ENCODE measurements around the gene NDST3.

NDST3 gene

GRCh38 chr4:118082182-118082581 is 47.9 kb downstream of the NDST3 start:
- H3K9me3 ChIP-seq (ENCODE audit: insufficient read depth, low read depth, low read length) = no peaks in the 10 kb centered on the region
- H3K4me1 ChIP-seq (ENCODE audit: insufficient read depth, low read length) = peaks cover 9% of the 10 kb centered on the region; the same call in 1 of the 2 replicates
- peaks cover 4% of the 10 kb centered on the region; the same call in 1 of the 2 replicates for H3K27me3 ChIP-seq (ENCODE audit: insufficient read depth, low read length)
- H3K4me3 ChIP-seq (ENCODE audit: low read length) = no peak overlapping the region
- no peak overlapping the region for H3K27ac ChIP-seq (ENCODE audit: low read length)
- H3K36me3 ChIP-seq (ENCODE audit: insufficient read depth, low read depth, low read length) = no peaks in the 10 kb centered on the region
- H3K9ac ChIP-seq (ENCODE audit: low read depth, low read length) = no peak overlapping the region

GRCh38 chr4:118085700-118086099 is 51.4 kb downstream of the NDST3 start:
- no peaks in the 10 kb centered on the region for H3K9me3 ChIP-seq (ENCODE audit: insufficient read depth, low read depth, low read length)
- H3K27ac ChIP-seq (ENCODE audit: low read length) = no peak overlapping the region
- no peaks in the 10 kb centered on the region for H3K36me3 ChIP-seq (ENCODE audit: insufficient read depth, low read depth, low read length)
- H3K4me1 ChIP-seq (ENCODE audit: insufficient read depth, low read length) = peaks cover 12% of the 10 kb centered on the region; the same call in 1 of the 2 replicates
- no peak overlapping the region for H3K4me3 ChIP-seq (ENCODE audit: low read length)
- no peak overlapping the region for H3K9ac ChIP-seq (ENCODE audit: low read depth, low read length)
- no peaks in the 10 kb centered on the region for H3K27me3 ChIP-seq (ENCODE audit: insufficient read depth, low read length)

GRCh38 chr4:118086344-118086743 is 52.1 kb downstream of the NDST3 start:
- no peak overlapping the region for H3K27ac ChIP-seq (ENCODE audit: low read length)
- no peaks in the 10 kb centered on the region for H3K9me3 ChIP-seq (ENCODE audit: insufficient read depth, low read depth, low read length)
- peaks cover 12% of the 10 kb centered on the region; the same call in 1 of the 2 replicates for H3K4me1 ChIP-seq (ENCODE audit: insufficient read depth, low read length)

GRCh38 chr4:118087366-118087765 is 53.1 kb downstream of the NDST3 start:
- Histone ChIP-seq H3K27ac (ENCODE audit: low read length) (peak overlapping the region; percentile 11), H3K9ac (ENCODE audit: low read depth, low read length) (no peak overlapping the region), H3K9me3 (ENCODE audit: insufficient read depth, low read depth, low read length) (no peaks in the 10 kb centered on the region), H3K4me1 (ENCODE audit: insufficient read depth, low read length) (peaks cover 12% of the 10 kb centered on the region; the same call in 1 of the 2 replicates), H3K27me3 (ENCODE audit: insufficient read depth, low read length) (no peaks in the 10 kb centered on the region), H3K36me3 (ENCODE audit: insufficient read depth, low read depth, low read length) (no peaks in the 10 kb centered on the region), H3K4me3 (ENCODE audit: low read length) (no peak overlapping the region)

More at GRCh38 chr4:118086344-118086743, 52.1 kb downstream of the NDST3 start:
- no peaks in the 10 kb centered on the region for H3K36me3 ChIP-seq (ENCODE audit: insufficient read depth, low read depth, low read length)
- no peak overlapping the region for H3K4me3 ChIP-seq (ENCODE audit: low read length)
- no peaks in the 10 kb centered on the region for H3K27me3 ChIP-seq (ENCODE audit: insufficient read depth, low read length)
- no peak overlapping the region for H3K9ac ChIP-seq (ENCODE audit: low read depth, low read length)

GRCh38 chr4:118099106-118099505 is 64.8 kb downstream of the NDST3 start:
- Histone ChIP-seq H3K9me3 (ENCODE audit: insufficient read depth, low read depth, low read length) (no peaks in the 10 kb centered on the region), H3K9ac (ENCODE audit: low read depth, low read length) (no peak overlapping the region), H3K27ac (ENCODE audit: low read length) (no peak overlapping the region), H3K27me3 (ENCODE audit: insufficient read depth, low read length) (no peaks in the 10 kb centered on the region), H3K4me3 (ENCODE audit: low read length) (no peak overlapping the region), H3K4me1 (ENCODE audit: insufficient read depth, low read length) (no peaks in the 10 kb centered on the region), H3K36me3 (ENCODE audit: insufficient read depth, low read depth, low read length) (no peaks in the 10 kb centered on the region)

GRCh38 chr4:118102195-118102594 is 67.9 kb downstream of the NDST3 start:
- H3K27ac ChIP-seq (ENCODE audit: low read length) = no peak overlapping the region
- no peaks in the 10 kb centered on the region for H3K36me3 ChIP-seq (ENCODE audit: insufficient read depth, low read depth, low read length)
- no peaks in the 10 kb centered on the region for H3K9me3 ChIP-seq (ENCODE audit: insufficient read depth, low read depth, low read length)
- H3K4me3 ChIP-seq (ENCODE audit: low read length) = no peak overlapping the region
- H3K4me1 ChIP-seq (ENCODE audit: insufficient read depth, low read length) = no peaks in the 10 kb centered on the region
- H3K27me3 ChIP-seq (ENCODE audit: insufficient read depth, low read length) = no peaks in the 10 kb centered on the region
- H3K9ac ChIP-seq (ENCODE audit: low read depth, low read length) = no peak overlapping the region

GRCh38 chr4:118112117-118113046 is 78.1 kb downstream of the NDST3 start:
- Histone ChIP-seq H3K27me3 (ENCODE audit: insufficient read depth, low read length) (no peaks in the 10 kb centered on the region), H3K4me3 (ENCODE audit: low read length) (no peak overlapping the region), H3K9me3 (ENCODE audit: insufficient read depth, low read depth, low read length) (no peaks in the 10 kb centered on the region), H3K36me3 (ENCODE audit: insufficient read depth, low read depth, low read length) (no peaks in the 10 kb centered on the region), H3K4me1 (ENCODE audit: insufficient read depth, low read length) (no peaks in the 10 kb centered on the region), H3K9ac (ENCODE audit: low read depth, low read length) (no peak overlapping the region), H3K27ac (ENCODE audit: low read length) (no peak overlapping the region)

GRCh38 chr4:118113220-118113619 is 78.9 kb downstream of the NDST3 start:
- Histone ChIP-seq H3K4me1 (ENCODE audit: insufficient read depth, low read length) (peaks cover 4% of the 10 kb centered on the region; the same call in 1 of the 2 replicates), H3K36me3 (ENCODE audit: insufficient read depth, low read depth, low read length) (no peaks in the 10 kb centered on the region), H3K9me3 (ENCODE audit: insufficient read depth, low read depth, low read length) (no peaks in the 10 kb centered on the region), H3K4me3 (ENCODE audit: low read length) (no peak overlapping the region), H3K27ac (ENCODE audit: low read length) (no peak overlapping the region), H3K27me3 (ENCODE audit: insufficient read depth, low read length) (no peaks in the 10 kb centered on the region), H3K9ac (ENCODE audit: low read depth, low read length) (no peak overlapping the region)

- Histone ChIP-seq H3K4me3 (ENCODE audit: low read length) (no peak overlapping the region), H3K27ac (ENCODE audit: low read length) (no peak overlapping the region), H3K4me1 (ENCODE audit: insufficient read depth, low read length) (peaks cover 4% of the 10 kb centered on the region; the same call in 1 of the 2 replicates), H3K9me3 (ENCODE audit: insufficient read depth, low read depth, low read length) (no peaks in the 10 kb centered on the region), H3K36me3 (ENCODE audit: insufficient read depth, low read depth, low read length) (no peaks in the 10 kb centered on the region), H3K9ac (ENCODE audit: low read depth, low read length) (no peak overlapping the region), H3K27me3 (ENCODE audit: insufficient read depth, low read length) (no peaks in the 10 kb centered on the region)
Measured at GRCh38 chr4:118114720-118115119, 80.4 kb downstream of the NDST3 start.

- Histone ChIP-seq H3K27me3 (ENCODE audit: insufficient read depth, low read length) (no peaks in the 10 kb centered on the region), H3K9me3 (ENCODE audit: insufficient read depth, low read depth, low read length) (no peaks in the 10 kb centered on the region), H3K9ac (ENCODE audit: low read depth, low read length) (0 out of 2 replicates have a peak overlapping the region, but pooled peaks have one; percentile 26), H3K36me3 (ENCODE audit: insufficient read depth, low read depth, low read length) (no peaks in the 10 kb centered on the region), H3K4me1 (ENCODE audit: insufficient read depth, low read length) (peaks cover 10% of the 10 kb centered on the region), H3K4me3 (ENCODE audit: low read length) (no peak overlapping the region; the same call in 1 of the 2 replicates), H3K27ac (ENCODE audit: low read length) (no peak overlapping the region)
Measured at GRCh38 chr4:118120120-118120760, 86.0 kb downstream of the NDST3 start.

GRCh38 chr4:118124997-118125396 is 90.7 kb downstream of the NDST3 start:
- no peak overlapping the region for H3K27ac ChIP-seq (ENCODE audit: low read length)
- H3K4me1 ChIP-seq (ENCODE audit: insufficient read depth, low read length) = peaks cover 6% of the 10 kb centered on the region
- no peak overlapping the region for H3K9ac ChIP-seq (ENCODE audit: low read depth, low read length)
- no peak overlapping the region for H3K4me3 ChIP-seq (ENCODE audit: low read length)
- no peaks in the 10 kb centered on the region for H3K27me3 ChIP-seq (ENCODE audit: insufficient read depth, low read length)
- H3K9me3 ChIP-seq (ENCODE audit: insufficient read depth, low read depth, low read length) = no peaks in the 10 kb centered on the region
- H3K36me3 ChIP-seq (ENCODE audit: insufficient read depth, low read depth, low read length) = no peaks in the 10 kb centered on the region
